Spleen (tissue), 7 donors: Measurements from ENCODE around the gene CAPSL.

ENCODE experiments used
- CTCF ChIP-seq, 11 experiments: fragments of 200-600 bp in 7 of 11; fragments of 450-650 bp in 4 of 11; sonication (generic) in 4 of 11; IDR thresholded peaks in 8 of 11; conservative IDR thresholded peaks in 3 of 11; 1 replicate in 7 of 11; 2 replicates in 4 of 11; pipeline versions ENCODE4 v1.4.0 to v1.8.0; 2016 to 2021; ENCODE audit warnings: antibody characterized with exemption in 11 of 11, inconsistent platforms in 4 of 11, mild to moderate bottlenecking in 1 of 11
- POLR2A ChIP-seq, 3 donors: fragments of 450-650 bp; IDR thresholded peaks; one replicate each; pipeline ENCODE4 v1.5.1; 2017; ENCODE audit warnings: antibody characterized with exemption in 3 of 3, mild to moderate bottlenecking in 1 of 3
- POLR2AphosphoS5 ChIP-seq, 3 donors: sonication (generic); formaldehyde crosslinking; IDR thresholded peaks; one replicate each; pipeline ENCODE4 v1.5.1; 2017; ENCODE audit warnings: antibody characterized with exemption in 3 of 3
- donor health status: DM: no; HTN: no; CAD: no; lungs with moderate emphysema.
- donor health status: DM: no; HTN: no; CAD: no.
- donor health status: DM: no; HTN: no; CAD: no.

GRCh38 chr5:35908814-35909213 lies 29.6 kb downstream of the CAPSL start:
- TF ChIP-seq CTCF (IDR thresholded peaks at IDR 0.05 in 8 of 11, conservative IDR thresholded peaks at IDR 0.05 in 3 of 11) (no peak), POLR2A (IDR thresholded peaks at IDR 0.05) (no peak), POLR2AphosphoS5 (IDR thresholded peaks at IDR 0.05) (no peak)
